ENCODE measurements around the gene ANO2. TPM values are rescaled to one million over a fixed set of nuclear protein-coding genes. Genes with fewer than 3 reads are reported as not detected.

The ANO2 gene
- total RNA-seq, 3 donors from 2014 or later (not counting 1 experiment from before 2014, with no cell fraction given), result not detected

DNA sequence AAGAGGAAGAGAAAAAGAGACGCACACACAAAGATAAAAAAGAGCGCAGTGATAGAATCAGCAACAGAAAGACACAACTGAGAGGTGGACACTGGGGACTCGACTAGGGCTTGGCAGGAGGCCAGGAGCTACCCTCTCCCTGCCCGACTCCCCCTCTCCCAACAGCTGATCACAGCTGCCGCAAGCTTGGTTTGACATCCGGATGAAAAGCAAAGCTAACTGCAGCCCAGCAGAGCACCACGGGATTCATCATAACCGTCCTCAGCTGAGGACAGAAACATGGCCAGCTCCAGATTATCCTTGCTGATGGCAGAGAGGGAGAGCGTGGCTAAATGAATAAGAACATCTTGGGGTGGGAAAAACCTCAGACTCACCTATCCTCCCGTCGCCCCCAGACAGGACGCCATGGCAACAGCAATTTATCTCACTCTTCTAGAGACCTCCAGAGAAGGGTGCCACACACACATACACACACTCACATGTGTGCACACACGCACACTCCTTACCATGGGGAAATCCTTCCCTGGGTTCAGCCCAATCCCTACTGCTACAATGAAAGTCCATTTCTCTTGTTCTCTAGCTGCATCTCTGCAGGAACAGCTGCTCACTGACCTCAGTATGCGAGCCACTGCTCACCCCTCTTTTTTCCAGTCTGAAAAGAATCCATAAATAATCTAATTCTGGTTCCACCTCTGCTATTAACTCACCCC, 377.9 kb downstream of the ANO2 start:
- no peaks in the 10 kb centered on the region for H3K36me3 Mint-ChIP-seq
- H3K4me3 ChIP-seq (ENCODE audit: low read length), result no peak overlapping the region
- no peak overlapping the region for H3K27ac Mint-ChIP-seq
- H3K4me3 Mint-ChIP-seq, result no peak overlapping the region
- H3K4me1 ChIP-seq (ENCODE audit: control insufficient read depth, insufficient read depth, low read length), result no peaks in the 10 kb centered on the region
- ATAC-seq (no peak), DNase-seq (no peak)
- H3K9me3 Mint-ChIP-seq, result no peaks in the 10 kb centered on the region
- 65% methylated on average over 14 of the region's 14 CpGs for WGBS (ENCODE audit: insufficient coverage)
- TF ChIP-seq, protein P1, sequence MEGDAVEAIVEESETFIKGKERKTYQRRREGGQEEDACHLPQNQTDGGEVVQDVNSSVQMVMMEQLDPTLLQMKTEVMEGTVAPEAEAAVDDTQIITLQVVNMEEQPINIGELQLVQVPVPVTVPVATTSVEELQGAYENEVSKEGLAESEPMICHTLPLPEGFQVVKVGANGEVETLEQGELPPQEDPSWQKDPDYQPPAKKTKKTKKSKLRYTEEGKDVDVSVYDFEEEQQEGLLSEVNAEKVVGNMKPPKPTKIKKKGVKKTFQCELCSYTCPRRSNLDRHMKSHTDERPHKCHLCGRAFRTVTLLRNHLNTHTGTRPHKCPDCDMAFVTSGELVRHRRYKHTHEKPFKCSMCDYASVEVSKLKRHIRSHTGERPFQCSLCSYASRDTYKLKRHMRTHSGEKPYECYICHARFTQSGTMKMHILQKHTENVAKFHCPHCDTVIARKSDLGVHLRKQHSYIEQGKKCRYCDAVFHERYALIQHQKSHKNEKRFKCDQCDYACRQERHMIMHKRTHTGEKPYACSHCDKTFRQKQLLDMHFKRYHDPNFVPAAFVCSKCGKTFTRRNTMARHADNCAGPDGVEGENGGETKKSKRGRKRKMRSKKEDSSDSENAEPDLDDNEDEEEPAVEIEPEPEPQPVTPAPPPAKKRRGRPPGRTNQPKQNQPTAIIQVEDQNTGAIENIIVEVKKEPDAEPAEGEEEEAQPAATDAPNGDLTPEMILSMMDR (IDR thresholded peaks at IDR 0.05), result no peak
- no peaks in the 10 kb centered on the region for H3K36me3 ChIP-seq (ENCODE audit: control insufficient read depth, insufficient read depth, low read length)
- H3K9me3 ChIP-seq (ENCODE audit: control insufficient read depth, insufficient read depth, low read length), result no peaks in the 10 kb centered on the region
- H3K27ac ChIP-seq (ENCODE audit: low read length), result no peak overlapping the region
- H3K27me3 Mint-ChIP-seq (ENCODE audit: low read depth in 2 of 2), result peaks cover 7 to 26% of the 10 kb centered on the region in 2 donors
- H3K4me1 Mint-ChIP-seq, result no peaks in the 10 kb centered on the region
- H3K27me3 ChIP-seq (ENCODE audit: control insufficient read depth, insufficient read depth, low read length), result no peaks in the 10 kb centered on the region
- intact Hi-C loops (cut with micrococcal nuclease), result no loop called here

DNA sequence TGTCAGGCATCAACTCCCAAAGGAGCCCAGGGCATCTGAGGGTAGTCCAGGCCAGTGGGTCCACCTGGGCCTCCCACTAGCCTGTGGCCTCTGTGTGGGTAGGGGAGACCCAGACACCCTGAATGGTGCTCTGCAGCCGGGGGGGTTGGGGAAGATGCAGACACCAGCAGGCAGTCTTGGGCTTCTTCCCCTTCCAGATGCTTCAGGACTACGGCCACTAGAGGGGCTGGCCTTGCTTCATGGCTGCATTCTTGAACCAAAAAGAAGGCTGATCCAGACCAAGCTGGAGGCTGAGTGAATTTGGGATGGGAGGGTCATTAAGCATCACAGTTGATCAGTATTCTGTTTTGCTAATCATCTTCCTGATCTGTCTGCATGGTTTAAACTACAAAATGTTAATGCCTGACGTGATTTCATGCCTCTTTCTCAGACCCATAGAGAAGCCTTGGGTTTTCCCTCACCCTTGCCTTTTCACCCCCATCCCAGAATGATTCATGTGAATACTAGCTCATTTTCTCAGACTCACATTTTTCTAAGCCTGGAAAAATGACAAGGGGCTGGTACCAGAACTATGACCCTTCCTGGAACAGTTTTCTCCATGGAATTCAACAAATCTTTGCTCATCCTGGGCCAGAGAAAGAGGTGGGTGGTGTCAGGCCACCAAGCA, 379.0 kb downstream of the ANO2 start:
- Histone ChIP-seq H3K27ac (ENCODE audit: low read length) (no peak overlapping the region), H3K4me3 (ENCODE audit: low read length) (no peak overlapping the region), H3K27me3 (ENCODE audit: control insufficient read depth, insufficient read depth, low read length) (no peaks in the 10 kb centered on the region), H3K9me3 (ENCODE audit: control insufficient read depth, insufficient read depth, low read length) (no peaks in the 10 kb centered on the region), H3K36me3 (ENCODE audit: control insufficient read depth, insufficient read depth, low read length) (no peaks in the 10 kb centered on the region), H3K4me1 (ENCODE audit: control insufficient read depth, insufficient read depth, low read length) (no peaks in the 10 kb centered on the region)
- WGBS (ENCODE audit: insufficient coverage), result 77% methylated on average over 3 of the region's 3 CpGs
- TF ChIP-seq, protein P1 (IDR thresholded peaks at IDR 0.05), result no peak
- H3K9me3 Mint-ChIP-seq, result no peaks in the 10 kb centered on the region
- no peaks in the 10 kb centered on the region for H3K4me1 Mint-ChIP-seq
- H3K27ac Mint-ChIP-seq, result no peak overlapping the region
- no peaks in the 10 kb centered on the region for H3K36me3 Mint-ChIP-seq
- H3K27me3 Mint-ChIP-seq (ENCODE audit: low read depth in 2 of 2), result peaks cover 5 to 19% of the 10 kb centered on the region in 2 donors
- ATAC-seq, result no peak
- intact Hi-C loops (cut with micrococcal nuclease), result no loop called here
- H3K4me3 Mint-ChIP-seq, result no peak overlapping the region
- no peak for DNase-seq

DNA sequence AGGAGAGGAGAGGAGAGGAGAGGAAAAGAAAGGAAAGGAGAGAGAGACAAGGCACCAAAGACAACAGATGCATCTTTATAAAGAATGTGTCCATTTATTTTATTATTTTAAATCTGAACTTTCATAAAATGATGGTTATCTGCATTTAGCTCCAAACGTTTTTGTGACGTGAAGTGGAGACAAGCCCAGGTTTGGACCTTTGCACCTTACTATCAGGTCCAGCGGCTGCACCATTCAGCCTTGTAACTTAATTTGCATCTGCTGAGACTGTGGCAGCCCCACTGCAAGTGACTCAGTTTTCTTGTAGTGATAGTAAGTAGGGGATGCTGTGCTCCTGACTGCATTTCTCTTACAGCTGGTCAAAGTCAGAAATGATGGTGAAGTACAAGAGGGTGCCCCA, 382.5 kb downstream of the ANO2 start:
- TF ChIP-seq, protein P1 (IDR thresholded peaks at IDR 0.05), result no peak
- no peak for ATAC-seq
- Mint-ChIP-seq H3K4me1 (no peaks in the 10 kb centered on the region), H3K9me3 (no peaks in the 10 kb centered on the region), H3K27me3 (ENCODE audit: low read depth in 2 of 2) (peaks cover 3 to 10% of the 10 kb centered on the region in 2 donors), H3K36me3 (no peaks in the 10 kb centered on the region), H3K27ac (no peak overlapping the region), H3K4me3 (no peak overlapping the region)
- WGBS (ENCODE audit: insufficient coverage), result 81% methylated on average over 3 of the region's 3 CpGs
- no peaks in the 10 kb centered on the region for H3K27me3 ChIP-seq (ENCODE audit: control insufficient read depth, insufficient read depth, low read length)
- no peaks in the 10 kb centered on the region for H3K36me3 ChIP-seq (ENCODE audit: control insufficient read depth, insufficient read depth, low read length)
- H3K4me3 ChIP-seq (ENCODE audit: low read length), result no peak overlapping the region
- H3K4me1 ChIP-seq (ENCODE audit: control insufficient read depth, insufficient read depth, low read length), result no peaks in the 10 kb centered on the region
- no peak for DNase-seq
- intact Hi-C loops (cut with micrococcal nuclease), result no loop called here
- H3K27ac ChIP-seq (ENCODE audit: low read length), result no peak overlapping the region
- no peaks in the 10 kb centered on the region for H3K9me3 ChIP-seq (ENCODE audit: control insufficient read depth, insufficient read depth, low read length)
